Large intestine (tissue), 3 donors: ENCODE data around the gene SNTB2. TPM values are rescaled to one million over a fixed set of nuclear protein-coding genes. Genes with fewer than 3 reads are reported as not detected.

ENCODE experiments used
- DNase-seq, 2 donors: peaks; one replicate each; pipeline versions ENCODE4 v3.0.0 to v3.0.0-alpha.2; 2013
- H3K27ac ChIP-seq: one replicate; pipeline ENCODE4 v1.5.1; 2013; ENCODE audit warnings: low read length
- H3K27me3 ChIP-seq: 2 replicates; pipeline ENCODE4 v1.6.1; 2013; ENCODE audit warnings: low read length; ENCODE audit not compliant: control insufficient read depth, insufficient read depth
- H3K36me3 ChIP-seq: 2 replicates; pipeline ENCODE4 v1.6.1; 2013; ENCODE audit warnings: low read length; ENCODE audit not compliant: control insufficient read depth, insufficient read depth
- H3K4me1 ChIP-seq: one replicate; pipeline ENCODE4 v1.6.1; 2013; ENCODE audit warnings: low read length; ENCODE audit not compliant: control insufficient read depth, insufficient read depth
- H3K4me3 ChIP-seq: one replicate; pipeline ENCODE4 v1.5.1; 2013; ENCODE audit warnings: low read length
- H3K9me3 ChIP-seq: one replicate; pipeline ENCODE4 v1.6.1; 2013; ENCODE audit warnings: mild to moderate bottlenecking, low read depth, low read length, moderate library complexity; ENCODE audit not compliant: control insufficient read depth
- WGBS: methylation state at CpG from one replicate; pipeline ENCODE4 v1.1.5; 2013; ENCODE audit warnings: low lambda C conversion rate; ENCODE audit not compliant: insufficient coverage; 5-methylcytosine and 5-hydroxymethylcytosine counted together
- polyA plus RNA-seq: library from polyadenylated mRNA; unstranded; fragments of 120-200 nt; gene quantifications from one replicate; pipeline ENCODE4 v1.2.1, GENCODE V29; 2013

The SNTB2 gene
- polyA plus RNA-seq, 1 donor, result 8.8 TPM

DNA sequence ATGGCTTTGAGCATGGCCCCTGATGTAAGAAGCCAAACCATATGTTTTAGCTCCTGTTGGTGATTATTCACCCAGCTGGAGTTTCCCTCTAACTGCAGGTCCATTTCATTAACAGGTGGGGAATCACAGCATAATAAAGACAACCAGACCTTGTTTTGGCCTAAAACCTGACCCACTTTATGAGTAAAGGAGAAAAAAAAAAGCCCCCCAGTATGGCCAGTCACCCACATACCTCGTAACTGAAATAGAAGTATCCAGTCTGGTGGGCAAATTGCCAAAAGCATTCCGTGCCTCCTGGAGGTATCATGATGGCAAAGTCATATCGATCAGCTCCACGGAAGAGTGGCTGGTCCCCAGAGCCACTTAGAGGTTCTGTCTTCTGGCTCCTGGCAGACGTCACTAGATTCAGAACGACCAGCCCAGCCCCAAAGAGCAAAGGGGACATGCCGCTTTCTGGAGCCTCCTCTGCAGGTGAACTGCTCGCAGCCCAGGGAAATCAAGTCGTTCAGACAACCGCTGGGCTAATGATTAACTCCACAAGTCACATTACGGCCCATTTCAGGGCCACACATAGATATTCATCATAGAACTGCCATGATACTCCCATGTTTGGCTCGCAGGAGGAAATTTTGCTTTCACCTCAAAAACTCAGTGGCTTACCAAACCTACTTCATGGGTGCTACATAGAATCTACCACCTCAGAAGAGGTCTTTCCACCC is 164.5 kb downstream of the SNTB2 start, which contains the start of gene TMED6:
TSS of gene TMED6 (minus strand) at position 478 of the 719 bp plus-strand sequence. CDS start at position 445, 33 bp downstream.
- no peaks in the 10 kb centered on the region for H3K9me3 ChIP-seq
- DNase-seq, result peak; percentile 66 to 88
- no CpG with 5 or more reads among the region's 12 CpGs for WGBS
- peaks cover 11% of the 10 kb centered on the region for H3K4me1 ChIP-seq
- H3K27me3 ChIP-seq, result no peaks in the 10 kb centered on the region
- peak within 1 kb of the TSS; percentile 73 for H3K27ac ChIP-seq
- H3K4me3 ChIP-seq, result peak within 1 kb of the TSS; percentile 30
- peaks cover 24% of the 10 kb centered on the region for H3K36me3 ChIP-seq

Other genes with a start within 250 kb of the SNTB2 start
- gene HAS3, start 81.5 kb upstream of the SNTB2 start, polyA plus RNA-seq, result 1.2 TPM
- gene CHTF8, start 54.6 kb upstream of the SNTB2 start, polyA plus RNA-seq, result 93.8 TPM
- gene UTP4, start 54.5 kb upstream of the SNTB2 start, polyA plus RNA-seq, result 27.1 TPM
- 43.5 TPM for gene VPS4A, start 124.2 kb downstream of the SNTB2 start, polyA plus RNA-seq
- 11.9 TPM for gene PDF, start 143.4 kb downstream of the SNTB2 start, polyA plus RNA-seq
- gene COG8, start 152.4 kb downstream of the SNTB2 start, polyA plus RNA-seq, result 29.0 TPM
- 25.5 TPM for gene NIP7, start 152.6 kb downstream of the SNTB2 start, polyA plus RNA-seq
- gene TMED6, start 164.6 kb downstream of the SNTB2 start, polyA plus RNA-seq, result 3.6 TPM
- gene TERF2, start 198.8 kb downstream of the SNTB2 start, polyA plus RNA-seq, result 23.4 TPM
- gene CYB5B, start 237.5 kb downstream of the SNTB2 start, polyA plus RNA-seq, result 85.7 TPM